PC-3 (cell line): ENCODE data around the gene ZBTB11. TPM values are rescaled to one million over a fixed set of nuclear protein-coding genes. Genes with fewer than 3 reads are reported as not detected.
A peak's percentile ranks its signal among the peaks of the same experiment; 100 is the strongest.

Experiments
- ATAC-seq: fragments of 200-7000 bp; cut with Tn5 transposase; 2 replicates; pipeline ENCODE4 v1.9.1; 2020; ENCODE audit warnings: mild to moderate bottlenecking, moderate library complexity
- BruUV-seq: library from RNA; stranded (reverse); fragments of 400-500 nt; replicated peaks from 2 replicates; lab custom pipeline; 2021; lab: Mats Ljungman, UMichigan
- CTCF ChIA-PET: fragments of 300-600 bp; sonication (Branson Sonifier 250); formaldehyde crosslinking; loops from one replicate; lab custom pipeline; 2022; ENCODE audit warnings: antibody characterized with exemption; lab: Charles Lee
- POLR2A ChIA-PET: fragments of 300-600 bp; sonication (Branson Sonifier 250); formaldehyde crosslinking; loops from one replicate; lab custom pipeline; 2022; ENCODE audit warnings: antibody characterized with exemption; ENCODE audit not compliant: unreplicated experiment; lab: Charles Lee
- DNase-seq: peaks from one replicate; pipeline ENCODE4 v3.0.0-alpha.2; 2015
- H2AFZ ChIP-seq: fragments of 300-600 bp; sonication (generic); 2 replicates; pipeline ENCODE4 v1.6.0; 2016; ENCODE audit warnings: antibody characterized with exemption, low read length
- H3F3A ChIP-seq: fragments of 300-600 bp; sonication (generic); one replicate; pipeline ENCODE4 v1.6.0; 2017; ENCODE audit warnings: antibody characterized with exemption, low read length, control low read depth, mild to moderate bottlenecking; ENCODE audit not compliant: unreplicated experiment
- H3K27ac ChIP-seq: fragments of 300-600 bp; sonication (generic); 2 replicates; pipeline ENCODE4 v1.5.1; 2016; ENCODE audit warnings: mild to moderate bottlenecking, low read length
- H3K27me3 ChIP-seq: fragments of 300-600 bp; sonication (generic); 2 replicates; pipeline ENCODE4 v1.6.1; 2016; ENCODE audit warnings: low read length, mixed read lengths
- H3K36me3 ChIP-seq: fragments of 300-600 bp; sonication (generic); 2 replicates; pipeline ENCODE4 v1.6.1; 2016; ENCODE audit warnings: low read depth, mixed run types, low read length, mixed read lengths
- H3K4me1 ChIP-seq: fragments of 300-600 bp; sonication (generic); 2 replicates; pipeline ENCODE4 v1.5.1; 2016; ENCODE audit warnings: low read length; ENCODE audit not compliant: insufficient read depth
- H3K4me2 ChIP-seq: fragments of 300-600 bp; sonication (generic); 2 replicates; pipeline ENCODE4 v1.6.0; 2016; ENCODE audit warnings: low read length
- H3K4me3 ChIP-seq: fragments of 300-600 bp; sonication (generic); 2 replicates; pipeline ENCODE4 v1.5.1; 2016; ENCODE audit warnings: mild to moderate bottlenecking, low read length, mixed read lengths
- H3K79me2 ChIP-seq: fragments of 300-600 bp; sonication (generic); 2 replicates; pipeline ENCODE4 v1.6.1; 2017; ENCODE audit warnings: low read length, mixed read lengths
- H3K9ac ChIP-seq: fragments of 300-600 bp; sonication (generic); 2 replicates; pipeline ENCODE4 v1.6.0; 2016; ENCODE audit warnings: mild to moderate bottlenecking, low read length
- H3K9me2 ChIP-seq: fragments of 300-600 bp; sonication (generic); replicated peaks from 2 replicates; pipeline ENCODE4 v1.6.1; 2016; ENCODE audit warnings: mixed run types, low read length, mixed read lengths
- H3K9me3 ChIP-seq: fragments of 300-600 bp; sonication (generic); 2 replicates; pipeline ENCODE4 v1.6.1; 2016; ENCODE audit warnings: low read length, mixed read lengths
- H4K20me1 ChIP-seq: fragments of 300-600 bp; sonication (generic); 2 replicates; pipeline ENCODE4 v1.6.1; 2016; ENCODE audit warnings: low read length, mixed read lengths
- CTCF ChIP-seq: fragments of 300-600 bp; sonication (generic); conservative IDR thresholded peaks from 2 replicates; pipeline ENCODE4 v1.5.1; 2017; ENCODE audit warnings: antibody characterized with exemption, low read depth, mild to moderate bottlenecking, low read length
- EZH2 ChIP-seq: fragments of 300-600 bp; sonication (generic); IDR thresholded peaks from one replicate; pipeline ENCODE4 v1.6.1; 2017; ENCODE audit warnings: antibody characterized with exemption, mild to moderate bottlenecking, low read length; ENCODE audit not compliant: unreplicated experiment
- EZH2phosphoT487 ChIP-seq: fragments of 300-600 bp; sonication (generic); IDR thresholded peaks from 2 replicates; pipeline ENCODE4 v1.6.1; 2018; ENCODE audit warnings: mild to moderate bottlenecking, antibody characterized with exemption, low read length, borderline replicate concordance
- intact Hi-C: fragments of 100-400 bp; cut with micrococcal nuclease; formaldehyde crosslinking; loops from 2 replicates; pipeline ENCODE4 v1.9.0; 2023
- total RNA-seq: library from RNA; depleted of rRNA; stranded (reverse); fragments of >200 nt; gene quantifications from 2 replicates; pipeline ENCODE4 v1.2.3, GENCODE V29; 2014

ZBTB11 gene
- total RNA-seq, 1 experiment from 2014 or later: 27.6 TPM

DNA sequence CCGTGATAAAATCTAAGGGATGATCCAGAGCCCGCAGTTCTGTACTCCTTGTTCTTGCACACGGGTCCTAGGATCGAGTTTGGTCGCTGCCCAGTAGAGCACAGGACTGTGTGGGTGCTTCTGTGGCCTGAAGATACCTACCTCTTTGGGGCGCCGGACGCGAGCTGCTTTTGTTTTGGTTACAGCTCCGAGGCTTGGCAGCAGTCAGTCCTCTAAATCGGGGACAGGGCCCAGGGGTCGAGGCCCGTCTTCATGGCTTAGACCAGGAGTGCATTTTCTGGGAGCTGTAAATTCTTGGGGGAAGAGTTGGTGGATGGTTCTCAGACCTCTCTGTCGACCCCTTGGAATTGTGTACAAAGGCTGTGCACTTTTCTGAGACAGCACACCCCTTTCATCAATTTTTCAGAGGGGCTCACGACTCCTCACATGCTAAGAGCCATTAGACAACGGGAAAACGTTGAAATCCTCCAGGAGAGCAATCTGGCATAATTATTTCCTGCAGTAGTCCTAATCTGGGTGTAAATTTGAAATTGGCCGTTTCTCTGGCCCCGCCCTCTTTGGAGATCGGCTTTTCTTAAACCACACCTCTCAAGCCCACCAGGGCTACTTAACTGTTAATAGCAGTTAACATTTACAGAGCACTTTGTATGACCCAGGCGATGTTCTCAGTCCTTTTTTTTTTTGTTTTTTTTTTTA, 48.4 kb upstream of the ZBTB11 start:
- H3K9me3 ChIP-seq: no peaks in the 10 kb centered on the region
- H3K27ac ChIP-seq: no peak overlapping the region
- H3F3A ChIP-seq: no peaks in the 10 kb centered on the region
- no peaks in the 10 kb centered on the region for H3K27me3 ChIP-seq
- peak overlapping the region; percentile 98 for H2AFZ ChIP-seq
- peaks cover 19% of the 10 kb centered on the region for H3K4me1 ChIP-seq
- no peaks in the 10 kb centered on the region for H4K20me1 ChIP-seq
- no peaks in the 10 kb centered on the region for H3K9me2 ChIP-seq
- H3K36me3 ChIP-seq: peaks cover 8% of the 10 kb centered on the region; the same call in 1 of the 2 replicates
- ChIA-PET POLR2A (no interaction called here), CTCF (no interaction called here)
- peak; percentile 16 for DNase-seq
- peak overlapping the region; percentile 95 for H3K4me2 ChIP-seq
- H3K9ac ChIP-seq: peak overlapping the region; percentile 74
- no peak for TF ChIP-seq EZH2phosphoT487
- no peak for TF ChIP-seq EZH2
- TF ChIP-seq CTCF: no peak
- peak overlapping the region; percentile 87 for H3K4me3 ChIP-seq
- intact Hi-C loops: no loop called here
- ATAC-seq: peak; percentile 4
- no TSS peak for BruUV-seq
- peaks cover 22% of the 10 kb centered on the region for H3K79me2 ChIP-seq

- peak within 1 kb of the TSS; percentile 74 for H3K9ac ChIP-seq
- no peaks in the 10 kb centered on the region for H3K9me3 ChIP-seq
- peaks cover 5% of the 10 kb centered on the region; the same call in 1 of the 2 replicates for H3K36me3 ChIP-seq
- no peaks in the 10 kb centered on the region for H3F3A ChIP-seq
- H3K27ac ChIP-seq: peak within 1 kb of the TSS; percentile 17; the same call in 1 of the 2 replicates
- no peak for TF ChIP-seq CTCF
- TF ChIP-seq EZH2phosphoT487: no peak
- TF ChIP-seq EZH2: no peak
- ChIA-PET POLR2A (interaction anchor here (0.6 kb wide), 1 partner anchor 50 kb away, joined by 7 read pairs; no protein-coding TSS in a partner anchor), CTCF (interaction anchor here (0.5 to 1.1 kb wide), 3 partner anchors 47 to 812 kb away, joined by 3 to 12 read pairs (median 5); no protein-coding TSS in a partner anchor)
- peak within 1 kb of the TSS; percentile 98 for H2AFZ ChIP-seq
- H4K20me1 ChIP-seq: no peaks in the 10 kb centered on the region
- H3K4me3 ChIP-seq: peak within 1 kb of the TSS; percentile 87
- TSS peak; percentile 50 for BruUV-seq
- H3K4me1 ChIP-seq: peaks cover 19% of the 10 kb centered on the region
- ATAC-seq (peak; percentile 98), DNase-seq (peak; percentile 96)
- H3K9me2 ChIP-seq: no peaks in the 10 kb centered on the region
- no peaks in the 10 kb centered on the region for H3K27me3 ChIP-seq
- intact Hi-C loops: loop anchor here (5.0 kb wide), 1 partner anchor 37 kb away; the partner anchor contains the start of gene RPL24
- H3K4me2 ChIP-seq: peak within 1 kb of the TSS; percentile 95
- H3K79me2 ChIP-seq: peaks cover 22% of the 10 kb centered on the region
These were observed 47.6 kb upstream of the ZBTB11 start, which contains the start of gene CEP97 for GRCh38 chr3:101724329-101725193. TSS of gene CEP97 (plus strand) at chr3:101724614. CDS start at chr3:101724677, 63 bp downstream.
